ENCODE measurements around the gene ITPR1. TPM values are rescaled to one million over a fixed set of nuclear protein-coding genes. Genes with fewer than 3 reads are reported as not detected.

ITPR1 gene
- total RNA-seq, 1 experiment from 2014 or later: 7.5 TPM

GRCh38 chr3:4827767-4828166 lies 334.6 kb downstream of the ITPR1 start:
- no peaks in the 10 kb centered on the region for H3K27me3 Mint-ChIP-seq (ENCODE audit: insufficient read depth, unreplicated experiment)
- intact Hi-C loops (cut with micrococcal nuclease): loop anchor here (1.0 to 5.0 kb wide), 3 partner anchors 85 to 200 kb away; no protein-coding TSS in a partner anchor
- H3K36me3 Mint-ChIP-seq (ENCODE audit: insufficient read depth, unreplicated experiment): no peaks in the 10 kb centered on the region
- TF ChIP-seq CTCF (IDR thresholded peaks at IDR 0.05; ENCODE audit: unreplicated experiment): no peak
- DNase-seq (ENCODE audit: unreplicated experiment): no peak
- BruUV-seq (replicated peaks): no TSS peak
- H3K27ac Mint-ChIP-seq (ENCODE audit: low read depth, unreplicated experiment): peak overlapping the region; percentile 28
- peaks cover 62% of the 10 kb centered on the region for H3K4me1 Mint-ChIP-seq (ENCODE audit: insufficient read depth, unreplicated experiment)
- POLR2A ChIA-PET: interaction anchor here (0.9 to 1.9 kb wide), 5 partner anchors 29 to 196 kb away, joined by 3 to 10 read pairs (median 3); no protein-coding TSS in a partner anchor
- H3K4me3 Mint-ChIP-seq (ENCODE audit: unreplicated experiment): no peak overlapping the region
- CTCF ChIA-PET: interaction anchor here (0.5 to 2.7 kb wide), 8 partner anchors 12 to 225 kb away, joined by 3 to 12 read pairs (median 3); no protein-coding TSS in a partner anchor
- peaks cover 7% of the 10 kb centered on the region for H3K9me3 Mint-ChIP-seq (ENCODE audit: unreplicated experiment)

GRCh38 chr3:4828279-4829030 lies 335.3 kb downstream of the ITPR1 start:
- CTCF ChIA-PET: interaction anchor here (0.5 to 1.6 kb wide), 6 partner anchors 10 to 224 kb away, joined by 3 to 4 read pairs (median 3); no protein-coding TSS in a partner anchor
- POLR2A ChIA-PET: interaction anchor here (0.6 to 1.9 kb wide), 7 partner anchors 11 to 195 kb away, joined by 3 to 10 read pairs (median 3); no protein-coding TSS in a partner anchor
- no TSS peak for BruUV-seq (replicated peaks)
- no peak overlapping the region for H3K4me3 Mint-ChIP-seq (ENCODE audit: unreplicated experiment)
- H3K27me3 Mint-ChIP-seq (ENCODE audit: insufficient read depth, unreplicated experiment): no peaks in the 10 kb centered on the region
- H3K27ac Mint-ChIP-seq (ENCODE audit: low read depth, unreplicated experiment): peak overlapping the region; percentile 28
- no peaks in the 10 kb centered on the region for H3K36me3 Mint-ChIP-seq (ENCODE audit: insufficient read depth, unreplicated experiment)
- peaks cover 3% of the 10 kb centered on the region for H3K9me3 Mint-ChIP-seq (ENCODE audit: unreplicated experiment)
- H3K4me1 Mint-ChIP-seq (ENCODE audit: insufficient read depth, unreplicated experiment): peaks cover 59% of the 10 kb centered on the region
- intact Hi-C loops (cut with micrococcal nuclease): loop anchor here (1.0 to 5.0 kb wide), 3 partner anchors 86 to 199 kb away; no protein-coding TSS in a partner anchor
- TF ChIP-seq CTCF (IDR thresholded peaks at IDR 0.05; ENCODE audit: unreplicated experiment): no peak
- DNase-seq (ENCODE audit: unreplicated experiment): peak; percentile 68

DNA sequence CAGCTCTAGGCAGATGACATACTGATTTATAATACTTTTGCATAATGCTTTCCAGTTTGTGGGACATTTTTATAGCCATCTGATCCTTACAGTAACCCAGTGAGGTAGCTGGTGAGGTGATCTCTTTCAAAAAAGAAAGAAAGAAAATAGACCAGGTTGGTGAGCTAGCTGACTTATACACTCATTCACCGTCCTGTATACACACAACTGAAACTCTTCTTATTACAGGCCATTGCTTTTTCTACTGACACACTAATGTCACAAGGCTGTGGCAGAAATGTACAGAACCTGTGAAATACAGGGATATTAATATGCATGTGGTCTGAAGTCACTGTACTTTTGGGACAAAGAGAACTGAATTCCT lies 335.9 kb downstream of the ITPR1 start:
- TF ChIP-seq CTCF (IDR thresholded peaks at IDR 0.05; ENCODE audit: unreplicated experiment): no peak
- H3K36me3 Mint-ChIP-seq (ENCODE audit: insufficient read depth, unreplicated experiment): no peaks in the 10 kb centered on the region
- no peaks in the 10 kb centered on the region for H3K9me3 Mint-ChIP-seq (ENCODE audit: unreplicated experiment)
- no peak overlapping the region for H3K4me3 Mint-ChIP-seq (ENCODE audit: unreplicated experiment)
- CTCF ChIA-PET: interaction anchor here (0.8 to 1.0 kb wide), 2 partner anchors 10 to 108 kb away, joined by 3 to 4 read pairs; no protein-coding TSS in a partner anchor
- POLR2A ChIA-PET: interaction anchor here (1.1 to 1.9 kb wide), 3 partner anchors 11 to 154 kb away, joined by 3 to 10 read pairs (median 3); no protein-coding TSS in a partner anchor
- intact Hi-C loops (cut with micrococcal nuclease): loop anchor here (5.0 kb wide), 2 partner anchors 87 to 107 kb away; no protein-coding TSS in a partner anchor
- BruUV-seq (replicated peaks): no TSS peak
- H3K27me3 Mint-ChIP-seq (ENCODE audit: insufficient read depth, unreplicated experiment): no peaks in the 10 kb centered on the region
- H3K27ac Mint-ChIP-seq (ENCODE audit: low read depth, unreplicated experiment): peak overlapping the region; percentile 28
- peaks cover 53% of the 10 kb centered on the region for H3K4me1 Mint-ChIP-seq (ENCODE audit: insufficient read depth, unreplicated experiment)
- DNase-seq (ENCODE audit: unreplicated experiment): peak; percentile 11

- Mint-ChIP-seq H3K36me3 (ENCODE audit: insufficient read depth, unreplicated experiment) (no peaks in the 10 kb centered on the region), H3K9me3 (ENCODE audit: unreplicated experiment) (no peaks in the 10 kb centered on the region), H3K27me3 (ENCODE audit: insufficient read depth, unreplicated experiment) (no peaks in the 10 kb centered on the region), H3K4me3 (ENCODE audit: unreplicated experiment) (peak overlapping the region; percentile 4), H3K4me1 (ENCODE audit: insufficient read depth, unreplicated experiment) (peaks cover 38% of the 10 kb centered on the region), H3K27ac (ENCODE audit: low read depth, unreplicated experiment) (peak overlapping the region; percentile 43)
- no peak for TF ChIP-seq CTCF (IDR thresholded peaks at IDR 0.05; ENCODE audit: unreplicated experiment)
- no peak for DNase-seq (ENCODE audit: unreplicated experiment)
- POLR2A ChIA-PET: interaction anchor here (0.7 kb wide), 1 partner anchor 212 kb away, joined by 4 read pairs; no protein-coding TSS in a partner anchor
- CTCF ChIA-PET: interaction anchor here (0.6 to 0.7 kb wide), 2 partner anchors 75 to 79 kb away, joined by 3 read pairs; no protein-coding TSS in a partner anchor
- TSS peak; percentile 85 for BruUV-seq (replicated peaks)
- intact Hi-C loops (cut with micrococcal nuclease): loop anchor here (2.0 kb wide), 1 partner anchor 148 kb away; the partner anchor contains the start of gene BHLHE40
Observed at GRCh38 chr3:4830586-4830914, 337.4 kb downstream of the ITPR1 start.
